NCI-H128 (cell line): ENCODE data around the gene PSMD13.

Experiments
- DNase-seq: peaks from one replicate; lab custom pipeline; 2025; ENCODE audit not compliant: unreplicated experiment; lab: John Stamatoyannopoulos, UW

Gene PSMD13

DNA sequence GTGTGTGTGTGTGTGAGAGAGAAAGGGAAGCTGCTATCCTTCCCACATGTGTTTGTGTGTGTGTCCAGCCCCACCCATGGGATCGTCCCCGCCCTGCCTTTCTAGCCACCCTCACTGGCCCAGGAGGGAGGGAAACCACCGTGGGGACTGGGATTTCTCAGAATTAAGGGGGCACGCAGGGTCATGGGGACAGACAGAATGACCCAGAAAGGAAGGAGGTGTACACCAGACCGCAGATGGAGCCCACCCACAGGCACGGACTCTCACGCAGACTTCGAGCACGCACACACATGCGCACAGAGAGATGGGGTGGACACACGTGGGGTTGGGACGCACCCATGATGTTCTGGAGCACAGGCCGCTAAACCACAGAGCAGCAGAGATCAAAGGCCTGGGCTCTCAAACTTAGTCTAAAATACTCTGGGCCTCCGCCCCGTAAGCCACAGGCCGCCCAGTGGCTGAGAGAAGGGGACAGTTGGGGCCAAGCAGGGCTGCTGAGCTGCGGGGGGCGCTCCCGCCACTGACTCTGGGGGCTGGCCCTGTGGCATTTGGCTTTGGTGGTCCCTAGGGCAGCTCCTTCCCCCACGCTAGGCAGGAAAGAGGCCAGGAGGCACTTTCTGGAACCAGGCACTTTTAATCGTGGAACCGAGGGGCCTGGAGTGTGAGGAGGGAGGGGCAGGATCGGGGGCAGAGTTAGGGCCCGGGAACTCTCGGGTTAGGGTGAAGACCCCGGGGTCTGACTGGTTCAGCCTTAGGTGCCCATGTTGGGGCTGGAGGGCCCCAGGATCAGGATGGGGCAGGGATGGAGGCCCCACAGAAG, 61.0 kb downstream of the PSMD13 start:
- DNase-seq = no peak

GRCh38 chr11:298406-299065, 61.8 kb downstream of the PSMD13 start:
- no peak for DNase-seq

- DNase-seq = no peak
Observed at GRCh38 chr11:299081-299891, 62.5 kb downstream of the PSMD13 start, which contains the start of gene IFITM5. Gene IFITM5, minus strand, starts transcription at chr11:299526. Its CDS starts 36 bp downstream, at chr11:299490.

- DNase-seq = no peak
Observed at GRCh38 chr11:299951-300735, 63.4 kb downstream of the PSMD13 start.
